Measurements from ENCODE around the gene ENOX1.

Gene ENOX1

GRCh38 chr13:43245374-43245964 lies 541.3 kb downstream of the ENOX1 start:
- no peak for DNase-seq
- intact Hi-C loops (cut with DNase I): no loop called here

DNA sequence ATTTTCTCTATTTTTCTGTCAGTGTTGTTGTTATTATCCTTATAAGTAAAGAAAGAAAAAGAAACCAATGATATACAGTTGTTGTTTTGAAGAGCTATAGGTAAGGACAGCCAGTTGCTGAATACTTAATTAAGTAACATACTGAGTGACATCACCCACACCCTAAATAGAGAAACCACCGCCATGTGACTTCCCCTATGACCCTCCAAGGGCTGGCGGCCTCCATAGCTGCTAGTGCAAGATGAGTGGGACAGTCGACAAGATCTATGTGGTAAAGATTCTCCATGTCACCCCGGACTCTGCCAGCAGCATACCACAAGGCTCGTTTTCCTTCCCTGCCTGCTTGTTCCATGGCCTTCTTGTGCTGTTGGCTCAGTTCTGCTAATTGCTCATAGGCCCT lies 542.3 kb downstream of the ENOX1 start:
- no peak for DNase-seq
- intact Hi-C loops (cut with DNase I): no loop called here

- no peak for DNase-seq
- intact Hi-C loops (cut with DNase I): no loop called here
Observed at GRCh38 chr13:43243711-43244110, 543.1 kb downstream of the ENOX1 start.

DNA sequence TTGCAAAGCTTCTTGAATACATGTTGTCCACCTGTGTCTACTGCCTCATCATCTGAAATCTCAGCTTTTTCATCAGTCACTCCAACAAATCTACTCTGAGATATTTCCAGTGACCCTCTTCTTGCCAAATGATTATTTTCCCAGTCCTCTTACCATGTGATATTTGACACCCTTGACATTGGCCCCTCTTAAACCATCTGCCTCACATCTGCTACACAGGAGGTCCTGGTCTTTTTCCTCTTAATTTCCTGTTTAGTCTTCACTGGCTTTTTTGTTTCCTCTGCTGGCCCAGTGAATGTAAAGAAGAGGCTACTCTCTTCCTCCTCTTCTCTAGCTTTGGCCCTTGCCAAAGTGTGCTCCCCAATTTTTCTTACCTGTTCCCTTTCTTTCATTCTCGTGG lies 544.7 kb downstream of the ENOX1 start:
- DNase-seq: no peak
- intact Hi-C loops (cut with DNase I): no loop called here

GRCh38 chr13:43240278-43240677 lies 546.5 kb downstream of the ENOX1 start:
- intact Hi-C loops (cut with DNase I): no loop called here

DNA sequence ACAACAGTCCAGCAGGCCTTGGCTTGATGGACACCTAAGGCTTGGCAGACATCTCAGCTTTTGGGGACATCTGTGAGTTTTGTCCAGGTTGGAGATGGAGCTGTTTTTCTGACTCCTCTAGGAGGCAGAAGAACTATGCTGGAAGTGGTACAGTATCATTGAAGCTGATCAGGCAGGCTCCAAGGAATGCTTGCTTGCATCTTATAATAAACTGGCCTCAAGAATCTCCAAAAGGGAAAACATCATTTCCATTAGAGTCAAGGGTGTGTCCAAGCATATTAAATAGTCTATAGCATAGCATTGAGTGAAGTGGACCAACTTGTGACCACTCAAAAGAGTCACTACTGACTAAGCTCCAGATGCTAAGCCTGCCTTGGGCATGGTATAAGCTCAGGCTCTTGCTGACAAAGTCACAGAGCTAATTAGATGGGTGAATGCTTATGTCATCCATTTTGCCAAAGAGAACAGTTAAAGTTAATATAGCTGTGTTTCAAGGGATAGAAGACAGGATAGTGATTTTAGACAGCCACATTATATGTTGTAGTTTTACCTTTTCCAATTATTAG lies 547.4 kb downstream of the ENOX1 start:
- intact Hi-C loops (cut with DNase I): no loop called here
- no peak for DNase-seq

More at GRCh38 chr13:43240278-43240677, 546.5 kb downstream of the ENOX1 start:
- DNase-seq: no peak

DNA sequence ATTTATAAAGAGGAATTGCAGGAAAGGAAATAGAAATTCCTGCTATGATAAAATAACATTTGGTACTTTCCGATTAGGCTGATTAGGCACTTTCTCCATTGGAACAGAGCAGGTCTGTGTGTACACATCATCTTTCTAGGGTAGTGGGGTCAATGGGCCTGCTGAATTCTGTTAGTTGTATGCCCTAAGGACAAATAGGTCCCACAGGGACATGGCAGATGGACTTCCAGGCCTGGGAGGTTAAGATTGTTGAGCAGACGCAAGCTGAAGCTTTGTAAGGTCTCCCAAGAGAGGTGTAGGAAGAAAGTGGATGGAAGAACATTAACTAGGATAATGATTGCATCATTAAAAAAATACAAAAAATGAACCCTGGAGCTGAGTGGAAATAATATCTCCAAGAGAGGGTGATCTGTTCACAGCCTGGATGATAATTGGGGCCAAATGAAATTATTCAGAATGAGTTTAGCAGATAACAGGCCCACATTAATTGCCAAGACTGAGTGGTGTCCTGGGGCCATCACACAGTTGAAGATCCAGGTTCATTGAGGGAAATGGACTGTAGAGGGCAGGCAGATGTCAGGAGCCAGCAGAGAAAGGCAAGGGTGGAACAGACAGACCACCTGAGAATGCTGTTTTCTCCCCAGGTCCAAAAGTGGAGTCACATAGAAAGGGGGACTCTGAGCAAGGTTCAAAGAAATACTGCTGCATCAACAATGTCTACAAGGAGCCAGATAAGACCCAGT lies 548.3 kb downstream of the ENOX1 start:
- no peak for DNase-seq
- intact Hi-C loops (cut with DNase I): no loop called here

GRCh38 chr13:43237616-43238015 lies 549.2 kb downstream of the ENOX1 start:
- intact Hi-C loops (cut with DNase I): no loop called here
- no peak for DNase-seq

GRCh38 chr13:43235028-43235427 lies 551.7 kb downstream of the ENOX1 start:
- no peak for DNase-seq
- intact Hi-C loops (cut with DNase I): no loop called here

GRCh38 chr13:43232873-43233265 lies 553.9 kb downstream of the ENOX1 start:
- DNase-seq: no peak
- intact Hi-C loops (cut with DNase I): no loop called here

- DNase-seq: no peak
- intact Hi-C loops (cut with DNase I): no loop called here
Observed at GRCh38 chr13:43232144-43232872, 554.5 kb downstream of the ENOX1 start.

DNA sequence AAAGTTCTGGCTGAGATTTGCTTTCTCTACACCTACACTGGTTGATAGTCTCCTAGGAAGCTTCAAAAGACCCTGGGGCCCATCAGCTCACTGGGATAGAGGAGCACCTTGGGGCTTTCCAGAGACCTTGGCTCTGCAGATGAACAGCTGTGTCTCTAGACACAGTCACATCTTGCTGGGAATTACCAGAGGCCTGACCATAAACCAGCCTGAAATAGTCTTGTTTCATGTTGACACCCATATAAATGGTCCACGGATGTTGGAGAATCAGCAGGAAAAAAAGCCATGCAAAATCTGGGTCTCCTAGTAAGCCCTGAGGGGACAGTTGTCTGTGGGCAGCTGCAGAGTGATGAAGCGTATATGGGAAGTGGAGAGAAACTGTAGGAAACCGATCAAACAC lies 555.8 kb downstream of the ENOX1 start:
- intact Hi-C loops (cut with DNase I): no loop called here
- no peak for DNase-seq

DNA sequence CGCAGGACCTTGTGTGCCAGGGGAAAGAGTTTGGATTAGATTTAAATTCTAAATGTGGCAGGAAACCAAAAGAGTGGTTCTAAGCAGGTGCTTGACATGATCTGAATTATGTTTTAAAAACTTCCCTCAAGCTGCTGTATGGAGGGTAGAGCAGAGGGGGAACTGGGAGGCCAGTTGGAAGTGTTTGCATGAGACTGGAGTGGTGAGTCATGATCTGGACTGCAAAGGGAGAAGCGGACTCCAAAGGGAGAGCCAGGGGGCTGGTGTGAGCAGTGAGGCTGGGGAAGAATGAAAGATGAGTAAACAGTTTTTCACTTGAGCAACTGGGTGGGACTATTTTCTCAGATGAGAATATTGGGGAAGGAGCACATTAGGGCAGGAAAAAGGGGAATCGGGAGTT lies 557.3 kb downstream of the ENOX1 start:
- intact Hi-C loops (cut with DNase I): no loop called here
- no peak for DNase-seq

GRCh38 chr13:43227721-43228120 lies 559.1 kb downstream of the ENOX1 start:
- intact Hi-C loops (cut with DNase I): no loop called here
- peak in 6 of 10 donors; percentile 20 to 83 (median 45) for DNase-seq

DNA sequence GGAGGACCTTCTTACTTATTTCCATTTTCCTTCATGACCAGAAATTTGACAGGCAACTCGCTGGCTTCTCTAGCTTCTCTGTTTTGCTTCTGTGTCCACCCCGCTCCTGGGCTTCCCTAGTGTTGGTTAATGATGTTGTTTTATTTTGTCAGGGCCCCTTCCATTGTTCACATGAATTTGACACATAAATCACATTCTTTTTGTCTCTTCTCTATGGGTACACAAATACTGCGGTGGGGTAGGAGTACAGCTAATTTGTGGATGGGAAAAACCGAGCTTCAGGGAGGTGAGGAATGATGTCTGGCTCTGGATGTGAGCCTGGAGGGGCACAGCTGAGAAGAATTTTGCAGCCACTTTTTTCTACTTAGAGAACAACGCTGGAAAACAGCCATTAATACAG lies 563.6 kb downstream of the ENOX1 start:
- intact Hi-C loops (cut with DNase I): no loop called here
- DNase-seq: no peak

GRCh38 chr13:43222086-43222485 lies 564.7 kb downstream of the ENOX1 start:
- intact Hi-C loops (cut with DNase I): no loop called here

GRCh38 chr13:43221611-43222010 lies 565.2 kb downstream of the ENOX1 start:
- intact Hi-C loops (cut with DNase I): no loop called here
- DNase-seq: no peak

More at GRCh38 chr13:43222086-43222485, 564.7 kb downstream of the ENOX1 start:
- DNase-seq: no peak

GRCh38 chr13:43220873-43221595 lies 565.7 kb downstream of the ENOX1 start:
- intact Hi-C loops (cut with DNase I): no loop called here
- no peak for DNase-seq

GRCh38 chr13:43214124-43214523 lies 572.6 kb downstream of the ENOX1 start:
- intact Hi-C loops (cut with DNase I): no loop called here
- peak in 5 of 10 donors; percentile 20 to 89 (median 77) for DNase-seq

GRCh38 chr13:43206838-43207237 lies 579.9 kb downstream of the ENOX1 start:
- DNase-seq: no peak
- intact Hi-C loops (cut with DNase I): no loop called here

GRCh38 chr13:43205416-43205815 lies 581.4 kb downstream of the ENOX1 start:
- intact Hi-C loops (cut with DNase I): no loop called here
- no peak for DNase-seq

Data from posterior cingulate gyrus (tissue), 11 donors.